GM12878 (cell line): Measurements from ENCODE around the gene MINPP1. TPM values are rescaled to one million over a fixed set of nuclear protein-coding genes. Genes with fewer than 3 reads are reported as not detected.

Experiments
- ATAC-seq: fragments of 200-7000 bp; cut with Tn5 transposase; 3 replicates; pipeline ENCODE4 v1.9.1; 2020; ENCODE audit warnings: mild to moderate bottlenecking, moderate library complexity
- BruUV-seq: library from RNA; stranded (reverse); fragments of 400-500 nt; replicated peaks from 2 replicates; lab custom pipeline; 2021; lab: Mats Ljungman, UMichigan
- CTCF ChIA-PET: fragments of 300-600 bp; sonication (Branson Sonifier 250); formaldehyde crosslinking; extraction: SDS; loops from one replicate; lab custom pipeline; 2021; ENCODE audit warnings: inconsistent platforms; lab: Yijun Ruan, JAX
- POLR2A ChIA-PET: fragments of 350-600 bp; formaldehyde crosslinking; extraction: SDS; loops from one replicate; lab custom pipeline; 2021; ENCODE audit warnings: inconsistent platforms; lab: Charles Lee
- RAD21 ChIA-PET: fragments of 300-600 bp; sonication (Branson Sonifier 250); formaldehyde crosslinking; loops from one replicate; lab custom pipeline; 2023; ENCODE audit warnings: antibody characterized with exemption; ENCODE audit not compliant: unreplicated experiment; lab: Charles Lee
- SMC1A ChIA-PET: fragments of 300-600 bp; sonication (Branson Sonifier 250); formaldehyde crosslinking; loops from one replicate; lab custom pipeline; 2023; ENCODE audit not compliant: unreplicated experiment, uncharacterized antibody; lab: Charles Lee
- DNase-seq: peaks from one replicate; pipeline ENCODE4 v3.0.0-alpha.2; 2011; ENCODE audit warnings: low read depth, low spot score
- FAIRE-seq: peaks from 3 replicates; lab custom pipeline; 2011; peaks lifted over from hg19 to GRCh38; lab: Jason Lieb, UNC
- H2AFZ ChIP-seq: 2 replicates; pipeline ENCODE4 v1.6.0; 2011; ENCODE audit warnings: low read depth, low read length, control low read depth; ENCODE audit not compliant: control insufficient read depth
- H3K27ac ChIP-seq: 2 replicates; pipeline ENCODE4 v1.5.1; 2011; ENCODE audit warnings: control low read depth; ENCODE audit not compliant: control insufficient read depth, insufficient read depth
- H3K27me3 ChIP-seq, 2 experiments: replicated peaks in 1 of 2; 2 replicates each; pipeline versions ENCODE4 v1.6.0 to v1.6.1; 2011; ENCODE audit warnings: low read length in 1 of 2; ENCODE audit not compliant: control insufficient read depth in 2 of 2, insufficient read depth in 2 of 2
- H3K36me3 ChIP-seq, 2 experiments: 2 replicates each; pipeline ENCODE4 v1.5.1; 2011; ENCODE audit warnings: low read length in 1 of 2; ENCODE audit not compliant: control insufficient read depth in 2 of 2, insufficient read depth in 2 of 2
- H3K4me1 ChIP-seq: 2 replicates; pipeline ENCODE4 v1.6.1; 2011; ENCODE audit warnings: mild to moderate bottlenecking, low read length, moderate library complexity, mixed read lengths; ENCODE audit not compliant: control insufficient read depth, insufficient read depth
- H3K4me2 ChIP-seq: 2 replicates; pipeline ENCODE4 v1.6.0; 2011; ENCODE audit warnings: control low read depth; ENCODE audit not compliant: control insufficient read depth, insufficient read depth
- H3K4me3 ChIP-seq: fragments of 200-600 bp; sonication (generic); 2 replicates; pipeline ENCODE4 v1.5.1; 2016
- H3K79me2 ChIP-seq: 2 replicates; pipeline ENCODE4 v1.6.0; 2011; ENCODE audit warnings: low read length; ENCODE audit not compliant: control insufficient read depth, insufficient read depth
- H3K9ac ChIP-seq: 2 replicates; pipeline ENCODE4 v1.8.0; 2011; ENCODE audit warnings: low read length, control low read depth, mixed read lengths; ENCODE audit not compliant: control insufficient read depth, insufficient read depth
- H3K9me3 ChIP-seq: replicated peaks from 3 replicates; pipeline ENCODE4 v1.5.1; 2011; ENCODE audit warnings: mild to moderate bottlenecking, low read length; ENCODE audit not compliant: control insufficient read depth, insufficient read depth
- H4K20me1 ChIP-seq: 2 replicates; pipeline ENCODE4 v1.6.0; 2011; ENCODE audit not compliant: control insufficient read depth, insufficient read depth
- ESRRA ChIP-seq: IDR thresholded peaks from 2 replicates; pipeline ENCODE4 v1.6.1; 2012; ENCODE audit warnings: mild to moderate bottlenecking, low read length, improper control_type of control experiment
- GABPA ChIP-seq: IDR thresholded peaks from 2 replicates; pipeline ENCODE4 v1.6.1; 2014; ENCODE audit warnings: antibody characterized with exemption, low read depth, mild to moderate bottlenecking, inconsistent platforms
- LARP7 ChIP-seq: fragments of 450-650 bp; IDR thresholded peaks from 2 replicates; pipeline ENCODE4 v1.6.1; 2017; ENCODE audit warnings: mild to moderate bottlenecking
- NFYB ChIP-seq: IDR thresholded peaks from 2 replicates; pipeline ENCODE4 v1.6.1; 2011; ENCODE audit warnings: low read depth, mild to moderate bottlenecking, low read length, improper control_type of control experiment, moderate library complexity; ENCODE audit not compliant: insufficient read depth
- RELA ChIP-seq: fragments of 450-650 bp; IDR thresholded peaks from 2 replicates; pipeline ENCODE4 v1.8.0; 2014; ENCODE audit warnings: borderline replicate concordance; ENCODE audit not compliant: partially characterized antibody
- SREBF1 ChIP-seq: IDR thresholded peaks from 2 replicates; pipeline ENCODE4 v1.6.1; 2012; ENCODE audit warnings: mild to moderate bottlenecking, low read length
- WGBS: methylation state at CpG from one replicate; pipeline ENCODE4 v1.1.6; 2016; ENCODE audit warnings: low lambda C conversion rate; ENCODE audit not compliant: insufficient replicate concordance, insufficient coverage; ENCODE audit errors: missing lambda C conversion rate; 5-methylcytosine and 5-hydroxymethylcytosine counted together
- in situ Hi-C: fragments of 300-500 bp; cut with MboI; formaldehyde crosslinking; loops from 9 replicates; pipeline ENCODE4 v1.14.3; 2018; ENCODE audit warnings: mixed read lengths
- intact Hi-C: fragments of 100-400 bp; cut with micrococcal nuclease; formaldehyde crosslinking; loops from one replicate; pipeline ENCODE4 v1.14.2; 2022; ENCODE audit not compliant: unreplicated experiment
- polyA plus RNA-seq, 11 experiments: library from polyadenylated mRNA; depleted of rRNA in 4 of 11; unstranded in 6 of 11; stranded (reverse) in 5 of 11; fragments of >200 nt; fragmentation: Nextera tagmentation in 4 of 11; fragmentation: Illumina TruSeq in 1 of 11; extraction: Ambion mirVana in 4 of 11; extraction: Trizol in 1 of 11; gene quantifications; 1 replicate in 1 of 11; 2 replicates in 10 of 11; pipeline versions ENCODE4 v1.2.1 to v1.2.3, GENCODE V29; 2011 to 2016; ENCODE audit warnings: inconsistent platforms in 2 of 11, missing spikeins in 2 of 11, low read depth in 1 of 11
- total RNA-seq, 4 experiments: library from RNA; depleted of rRNA in 3 of 4; stranded (reverse); fragments of >200 nt in 3 of 4; fragmentation: Illumina TruSeq in 1 of 4; extraction: Trizol in 1 of 4; gene quantifications; 2 replicates each; pipeline versions ENCODE4 v1.2.1 to v1.2.3, GENCODE V29; 2013 to 2021
- TF ChIP-seq, protein P1 (sequence below): IDR thresholded peaks from 2 replicates; pipeline ENCODE4 v1.6.1; 2012; ENCODE audit warnings: mild to moderate bottlenecking, low read depth, low read length
- TF ChIP-seq, protein P2 (sequence below), 3 experiments: IDR thresholded peaks in 2 of 3; conservative IDR thresholded peaks in 1 of 3; 2 replicates each; pipeline ENCODE4 v1.5.1; 2011; ENCODE audit warnings: low read depth in 3 of 3, low read length in 3 of 3, mild to moderate bottlenecking in 3 of 3, control low read depth in 2 of 3, moderate library complexity in 2 of 3, inconsistent platforms in 1 of 3, mixed read lengths in 1 of 3; ENCODE audit not compliant: control insufficient read depth in 2 of 3, insufficient read depth in 1 of 3; ENCODE audit errors: extremely low read depth in 1 of 3

The MINPP1 gene
- total and polyA plus RNA-seq, 10 of the 15 experiments (the other 5 are each of a cell fraction or from before 2014, with no cell fraction given): 3.9 to 29.2 (median 10.7) TPM

- TF ChIP-seq, protein P1, sequence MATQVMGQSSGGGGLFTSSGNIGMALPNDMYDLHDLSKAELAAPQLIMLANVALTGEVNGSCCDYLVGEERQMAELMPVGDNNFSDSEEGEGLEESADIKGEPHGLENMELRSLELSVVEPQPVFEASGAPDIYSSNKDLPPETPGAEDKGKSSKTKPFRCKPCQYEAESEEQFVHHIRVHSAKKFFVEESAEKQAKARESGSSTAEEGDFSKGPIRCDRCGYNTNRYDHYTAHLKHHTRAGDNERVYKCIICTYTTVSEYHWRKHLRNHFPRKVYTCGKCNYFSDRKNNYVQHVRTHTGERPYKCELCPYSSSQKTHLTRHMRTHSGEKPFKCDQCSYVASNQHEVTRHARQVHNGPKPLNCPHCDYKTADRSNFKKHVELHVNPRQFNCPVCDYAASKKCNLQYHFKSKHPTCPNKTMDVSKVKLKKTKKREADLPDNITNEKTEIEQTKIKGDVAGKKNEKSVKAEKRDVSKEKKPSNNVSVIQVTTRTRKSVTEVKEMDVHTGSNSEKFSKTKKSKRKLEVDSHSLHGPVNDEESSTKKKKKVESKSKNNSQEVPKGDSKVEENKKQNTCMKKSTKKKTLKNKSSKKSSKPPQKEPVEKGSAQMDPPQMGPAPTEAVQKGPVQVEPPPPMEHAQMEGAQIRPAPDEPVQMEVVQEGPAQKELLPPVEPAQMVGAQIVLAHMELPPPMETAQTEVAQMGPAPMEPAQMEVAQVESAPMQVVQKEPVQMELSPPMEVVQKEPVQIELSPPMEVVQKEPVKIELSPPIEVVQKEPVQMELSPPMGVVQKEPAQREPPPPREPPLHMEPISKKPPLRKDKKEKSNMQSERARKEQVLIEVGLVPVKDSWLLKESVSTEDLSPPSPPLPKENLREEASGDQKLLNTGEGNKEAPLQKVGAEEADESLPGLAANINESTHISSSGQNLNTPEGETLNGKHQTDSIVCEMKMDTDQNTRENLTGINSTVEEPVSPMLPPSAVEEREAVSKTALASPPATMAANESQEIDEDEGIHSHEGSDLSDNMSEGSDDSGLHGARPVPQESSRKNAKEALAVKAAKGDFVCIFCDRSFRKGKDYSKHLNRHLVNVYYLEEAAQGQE: no peak
- no peak for TF ChIP-seq NFYB
Observed at GRCh38 chr10:87578842-87579401, 74.2 kb downstream of the MINPP1 start (continued).

DNA sequence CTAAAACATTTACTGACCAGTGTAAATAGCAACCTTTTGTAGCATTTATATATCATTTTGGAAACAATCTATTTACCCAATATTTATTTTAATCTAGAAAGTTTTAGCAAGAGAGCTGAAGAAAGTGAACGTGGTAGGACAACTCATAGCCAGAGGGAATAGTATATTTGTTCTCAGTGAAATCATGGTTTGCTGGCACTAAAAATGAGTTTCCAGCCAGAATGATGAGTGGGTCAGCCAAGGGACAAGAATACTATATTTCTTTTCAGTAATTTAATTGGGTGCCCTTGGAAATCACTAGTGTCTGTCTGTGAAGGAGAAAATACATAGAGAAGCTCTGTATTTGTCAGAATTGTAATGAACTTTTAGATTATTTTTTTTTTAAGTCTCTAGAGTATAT, 74.9 kb downstream of the MINPP1 start:
- no peaks in the 10 kb centered on the region for H4K20me1 ChIP-seq
- no peaks in the 10 kb centered on the region for H3K79me2 ChIP-seq
- no peaks in the 10 kb centered on the region for H3K9me3 ChIP-seq
- no peak overlapping the region for H3K4me2 ChIP-seq
- ATAC-seq: no peak
- no peak overlapping the region for H3K4me3 ChIP-seq
- in situ Hi-C loops (no loop called here), intact Hi-C loops (no loop called here)
- no peaks in the 10 kb centered on the region for H3K36me3 ChIP-seq
- TF ChIP-seq SREBF1: no peak
- TF ChIP-seq ESRRA: no peak
- TF ChIP-seq RELA: no peak
- TF ChIP-seq LARP7: no peak
- TF ChIP-seq, protein P2, sequence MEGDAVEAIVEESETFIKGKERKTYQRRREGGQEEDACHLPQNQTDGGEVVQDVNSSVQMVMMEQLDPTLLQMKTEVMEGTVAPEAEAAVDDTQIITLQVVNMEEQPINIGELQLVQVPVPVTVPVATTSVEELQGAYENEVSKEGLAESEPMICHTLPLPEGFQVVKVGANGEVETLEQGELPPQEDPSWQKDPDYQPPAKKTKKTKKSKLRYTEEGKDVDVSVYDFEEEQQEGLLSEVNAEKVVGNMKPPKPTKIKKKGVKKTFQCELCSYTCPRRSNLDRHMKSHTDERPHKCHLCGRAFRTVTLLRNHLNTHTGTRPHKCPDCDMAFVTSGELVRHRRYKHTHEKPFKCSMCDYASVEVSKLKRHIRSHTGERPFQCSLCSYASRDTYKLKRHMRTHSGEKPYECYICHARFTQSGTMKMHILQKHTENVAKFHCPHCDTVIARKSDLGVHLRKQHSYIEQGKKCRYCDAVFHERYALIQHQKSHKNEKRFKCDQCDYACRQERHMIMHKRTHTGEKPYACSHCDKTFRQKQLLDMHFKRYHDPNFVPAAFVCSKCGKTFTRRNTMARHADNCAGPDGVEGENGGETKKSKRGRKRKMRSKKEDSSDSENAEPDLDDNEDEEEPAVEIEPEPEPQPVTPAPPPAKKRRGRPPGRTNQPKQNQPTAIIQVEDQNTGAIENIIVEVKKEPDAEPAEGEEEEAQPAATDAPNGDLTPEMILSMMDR (IDR thresholded peaks at IDR 0.05 in 2 of 3, conservative IDR thresholded peaks at IDR 0.05 in 1 of 3; ENCODE audit: control insufficient read depth in 2 of 3, extremely low read depth in 1 of 3, insufficient read depth in 1 of 3, low read depth in 3 of 3, low read length in 3 of 3): no peak
- no peak for TF ChIP-seq GABPA
- POLR2A ChIA-PET: no interaction called here
- no peak for DNase-seq
- CTCF ChIA-PET: no interaction called here
- no peak for FAIRE-seq
- H3K27ac ChIP-seq: no peak overlapping the region
- H2AFZ ChIP-seq: no peak overlapping the region
- H3K9ac ChIP-seq: no peak overlapping the region
- RAD21 ChIA-PET: no interaction called here
- SMC1A ChIA-PET: no interaction called here
- WGBS: 46% methylated on average over 1 of the region's 1 CpG
- no peaks in the 10 kb centered on the region for H3K27me3 ChIP-seq
- no peaks in the 10 kb centered on the region for H3K4me1 ChIP-seq
- BruUV-seq: no TSS peak
